IMR-90 (cell line): ENCODE data around the gene SPRYD7. TPM values are rescaled to one million over a fixed set of nuclear protein-coding genes. Genes with fewer than 3 reads are reported as not detected.

Experiments used
- ATAC-seq: fragments of 200-7000 bp; cut with Tn5 transposase; 2 replicates; pipeline ENCODE4 v1.9.1; 2020; ENCODE audit warnings: low read depth, mild to moderate bottlenecking, moderate library complexity
- BruUV-seq: library from RNA; stranded (reverse); fragments of 400-500 nt; replicated peaks from 2 replicates; lab custom pipeline; 2021; lab: Mats Ljungman, UMichigan
- CTCF ChIA-PET: fragments of 300-600 bp; formaldehyde crosslinking; extraction: SDS; loops from one replicate; lab custom pipeline; 2021; ENCODE audit warnings: antibody characterized with exemption; lab: Yijun Ruan, JAX
- POLR2A ChIA-PET: fragments of 300-600 bp; sonication (Branson Sonifier 250); formaldehyde crosslinking; loops from one replicate; lab custom pipeline; 2022; ENCODE audit warnings: antibody characterized with exemption; ENCODE audit not compliant: unreplicated experiment; lab: Charles Lee
- DNase-seq: peaks from one replicate; pipeline ENCODE4 v3.0.0; 2013
- H2AFZ ChIP-seq: replicated peaks from 2 replicates; pipeline ENCODE3; 2013; ENCODE audit warnings: low read length, mild to moderate bottlenecking; ENCODE audit not compliant: poor library complexity
- H2AK5ac ChIP-seq: 2 replicates; pipeline ENCODE4 v1.6.1; 2013; ENCODE audit warnings: low read depth, low read length, inconsistent platforms
- H2AK9ac ChIP-seq: replicated peaks from 2 replicates; pipeline ENCODE3; 2013; ENCODE audit warnings: mild to moderate bottlenecking, low read depth, low read length, moderate library complexity; ENCODE audit not compliant: poor library complexity
- H2BK120ac ChIP-seq: 2 replicates; pipeline ENCODE4 v1.6.1; 2013; ENCODE audit warnings: low read depth, low read length, inconsistent platforms
- H2BK15ac ChIP-seq: 3 replicates; pipeline ENCODE4 v1.6.1; 2013; ENCODE audit warnings: low read depth, low read length, inconsistent platforms
- H2BK20ac ChIP-seq: 2 replicates; pipeline ENCODE4 v1.6.1; 2013; ENCODE audit warnings: low read depth, mild to moderate bottlenecking, inconsistent platforms, low read length, moderate library complexity
- H2BK5ac ChIP-seq: 2 replicates; pipeline ENCODE4 v1.6.1; 2013; ENCODE audit warnings: mild to moderate bottlenecking, low read depth, low read length, inconsistent platforms; ENCODE audit not compliant: poor library complexity, severe bottlenecking
- H3K14ac ChIP-seq: replicated peaks from 2 replicates; pipeline ENCODE4 v1.6.1; 2013; ENCODE audit warnings: low read depth, low read length, inconsistent platforms
- H3K18ac ChIP-seq: 2 replicates; pipeline ENCODE4 v1.6.1; 2013; ENCODE audit warnings: low read depth, low read length, control low read depth
- H3K23ac ChIP-seq: 2 replicates; pipeline ENCODE4 v1.6.1; 2013; ENCODE audit warnings: low read depth, low read length, inconsistent platforms
- H3K27ac ChIP-seq: 2 replicates; pipeline ENCODE4 v1.5.1; 2013; ENCODE audit warnings: mild to moderate bottlenecking, control low read depth, low read length; ENCODE audit not compliant: insufficient read depth
- H3K27me3 ChIP-seq: 2 replicates; pipeline ENCODE4 v1.6.1; 2013; ENCODE audit warnings: low read length; ENCODE audit not compliant: control insufficient read depth, insufficient read depth
- H3K36me3 ChIP-seq: 2 replicates; pipeline ENCODE4 v1.6.1; 2013; ENCODE audit warnings: low read length, mixed read lengths; ENCODE audit not compliant: control insufficient read depth, insufficient read depth
- H3K4ac ChIP-seq: 2 replicates; pipeline ENCODE4 v1.6.1; 2013; ENCODE audit warnings: low read depth, low read length, inconsistent platforms
- H3K4me1 ChIP-seq: 2 replicates; pipeline ENCODE4 v1.6.1; 2013; ENCODE audit warnings: low read length, mixed read lengths; ENCODE audit not compliant: control insufficient read depth, insufficient read depth
- H3K4me2 ChIP-seq: 2 replicates; pipeline ENCODE4 v1.6.1; 2013; ENCODE audit warnings: low read depth, mild to moderate bottlenecking, control low read depth, low read length, moderate library complexity
- H3K4me3 ChIP-seq: 2 replicates; pipeline ENCODE4 v1.5.1; 2013; ENCODE audit warnings: low read depth, mild to moderate bottlenecking, control low read depth, low read length, moderate library complexity; ENCODE audit not compliant: insufficient read depth
- H3K56ac ChIP-seq: 2 replicates; pipeline ENCODE4 v1.6.1; 2013; ENCODE audit warnings: low read length, inconsistent platforms; ENCODE audit not compliant: insufficient read depth; ENCODE audit errors: extremely low read depth
- H3K79me1 ChIP-seq, 2 experiments: 2 replicates each; pipeline ENCODE4 v1.6.1; 2013; ENCODE audit warnings: low read length in 2 of 2, inconsistent platforms in 1 of 2, low read depth in 1 of 2
- H3K9ac ChIP-seq: 2 replicates; pipeline ENCODE4 v1.6.1; 2013; ENCODE audit warnings: low read depth, low read length, control low read depth
- H3K9me1 ChIP-seq: 2 replicates; pipeline ENCODE4 v1.6.1; 2013; ENCODE audit warnings: low read length, inconsistent platforms; ENCODE audit not compliant: insufficient read depth
- H3K9me3 ChIP-seq: 2 replicates; pipeline ENCODE4 v1.6.1; 2013; ENCODE audit warnings: low read length; ENCODE audit not compliant: control insufficient read depth, insufficient read depth
- H4K20me1 ChIP-seq: 2 replicates; pipeline ENCODE4 v1.6.1; 2013; ENCODE audit warnings: low read length, inconsistent platforms; ENCODE audit not compliant: insufficient read depth
- H4K5ac ChIP-seq: 2 replicates; pipeline ENCODE4 v1.6.1; 2013; ENCODE audit warnings: mild to moderate bottlenecking, low read depth, low read length, control low read depth
- H4K8ac ChIP-seq, 2 experiments: 2 replicates each; pipeline ENCODE4 v1.6.1; 2013; ENCODE audit warnings: low read depth in 2 of 2, low read length in 2 of 2, control low read depth in 1 of 2, inconsistent platforms in 1 of 2
- H4K91ac ChIP-seq: 2 replicates; pipeline ENCODE4 v1.6.1; 2013; ENCODE audit warnings: low read depth, low read length, inconsistent platforms; ENCODE audit not compliant: insufficient read depth
- BHLHE40 ChIP-seq: fragments of 150-350 bp; IDR thresholded peaks from 2 replicates; pipeline ENCODE4 v1.6.1; 2016; ENCODE audit warnings: mild to moderate bottlenecking, low read depth, low read length
- MAFK ChIP-seq: IDR thresholded peaks from 2 replicates; pipeline ENCODE4 v1.6.1; 2012; ENCODE audit warnings: low read depth, low read length, improper control_type of control experiment
- MAZ ChIP-seq: IDR thresholded peaks from 2 replicates; pipeline ENCODE4 v1.6.1; 2012; ENCODE audit warnings: low read depth, mild to moderate bottlenecking, low read length, improper control_type of control experiment, moderate library complexity, borderline replicate concordance
- RCOR1 ChIP-seq: IDR thresholded peaks from 2 replicates; pipeline ENCODE4 v1.6.1; 2012; ENCODE audit warnings: mild to moderate bottlenecking, low read length, improper control_type of control experiment; ENCODE audit not compliant: insufficient replicate concordance
- RFX5 ChIP-seq: IDR thresholded peaks from 2 replicates; pipeline ENCODE4 v1.8.0; 2012; ENCODE audit warnings: low read depth, mild to moderate bottlenecking, low read length, moderate library complexity
- WGBS, 2 experiments: methylation state at CpG; one replicate each; pipeline versions ENCODE4 v1.1.5 to v1.1.7; 2013; ENCODE audit warnings: missing lambda C conversion rate in 2 of 2; ENCODE audit not compliant: insufficient read length in 1 of 2; ENCODE audit errors: extremely low coverage in 2 of 2; 5-methylcytosine and 5-hydroxymethylcytosine counted together
- dilution Hi-C: fragments of 300-500 bp; cut with HindIII; formaldehyde crosslinking; loops from one replicate; pipeline ENCODE4 v1.14.3; 2018; ENCODE audit warnings: low sequenced_read_pairs; ENCODE audit not compliant: unreplicated experiment
- in situ Hi-C: fragments of 300-500 bp; cut with MboI; formaldehyde crosslinking; loops from 3 replicates; pipeline ENCODE4 v1.14.3; 2019; ENCODE audit warnings: low sequenced_read_pairs, inconsistent platforms, mixed read lengths
- intact Hi-C: fragments of 100-400 bp; cut with micrococcal nuclease; formaldehyde crosslinking; loops from 2 replicates; pipeline ENCODE4 v1.10.0; 2022
- polyA plus RNA-seq, 3 experiments: library from polyadenylated mRNA; depleted of rRNA; stranded (reverse); fragments of >200 nt; gene quantifications; 2 replicates each; pipeline ENCODE4 v1.2.3, GENCODE V29; 2012; ENCODE audit warnings: low replicate concordance in 1 of 3
- total RNA-seq: library from RNA; depleted of rRNA; stranded (reverse); fragments of >200 nt; gene quantifications from 2 replicates; pipeline ENCODE4 v1.2.3, GENCODE V29; 2012
- TF ChIP-seq, protein P1 (sequence below): conservative IDR thresholded peaks from 2 replicates; pipeline ENCODE4 v1.5.1; 2012; ENCODE audit warnings: mild to moderate bottlenecking, low read depth, low read length, improper control_type of control experiment

SPRYD7 gene
- total and polyA plus RNA-seq, 2 of the 4 experiments (the other 2 are of a cell fraction), result 5.6 to 20.2 TPM

- Histone ChIP-seq H3K18ac (no peak overlapping the region), H2BK15ac (no peak overlapping the region), H3K27ac (no peak overlapping the region), H3K27me3 (no peaks in the 10 kb centered on the region), H4K5ac (no peak overlapping the region), H3K14ac (no peak overlapping the region), H2AK5ac (no peak overlapping the region), H4K8ac (no peak overlapping the region), H4K20me1 (no peaks in the 10 kb centered on the region), H2BK120ac (no peak overlapping the region), H4K91ac (no peak overlapping the region), H3K4me2 (no peak overlapping the region), H3K4me3 (no peak overlapping the region), H2BK20ac (no peak overlapping the region), H3K79me1 (no peaks in the 10 kb centered on the region), H3K9ac (no peak overlapping the region), H3K9me1 (no peaks in the 10 kb centered on the region), H3K23ac (no peak overlapping the region), H2BK5ac (no peak overlapping the region), H3K56ac (no peak overlapping the region), H3K4me1 (no peaks in the 10 kb centered on the region), H2AFZ (no peak overlapping the region), H3K36me3 (0 out of 2 replicates have a peak, but pooled peaks cover 2% of the 10 kb centered on the region), H3K9me3 (peaks cover 5% of the 10 kb centered on the region; the same call in 1 of the 2 replicates), H2AK9ac (no peak overlapping the region), H3K4ac (no peak overlapping the region)
- BruUV-seq, result no TSS peak
- in situ Hi-C loops, result no loop called here
- no peak for TF ChIP-seq RCOR1
- TF ChIP-seq RFX5, result no peak
- TF ChIP-seq MAZ, result no peak
- no peak for TF ChIP-seq MAFK
- TF ChIP-seq BHLHE40, result no peak
- TF ChIP-seq, protein P1, sequence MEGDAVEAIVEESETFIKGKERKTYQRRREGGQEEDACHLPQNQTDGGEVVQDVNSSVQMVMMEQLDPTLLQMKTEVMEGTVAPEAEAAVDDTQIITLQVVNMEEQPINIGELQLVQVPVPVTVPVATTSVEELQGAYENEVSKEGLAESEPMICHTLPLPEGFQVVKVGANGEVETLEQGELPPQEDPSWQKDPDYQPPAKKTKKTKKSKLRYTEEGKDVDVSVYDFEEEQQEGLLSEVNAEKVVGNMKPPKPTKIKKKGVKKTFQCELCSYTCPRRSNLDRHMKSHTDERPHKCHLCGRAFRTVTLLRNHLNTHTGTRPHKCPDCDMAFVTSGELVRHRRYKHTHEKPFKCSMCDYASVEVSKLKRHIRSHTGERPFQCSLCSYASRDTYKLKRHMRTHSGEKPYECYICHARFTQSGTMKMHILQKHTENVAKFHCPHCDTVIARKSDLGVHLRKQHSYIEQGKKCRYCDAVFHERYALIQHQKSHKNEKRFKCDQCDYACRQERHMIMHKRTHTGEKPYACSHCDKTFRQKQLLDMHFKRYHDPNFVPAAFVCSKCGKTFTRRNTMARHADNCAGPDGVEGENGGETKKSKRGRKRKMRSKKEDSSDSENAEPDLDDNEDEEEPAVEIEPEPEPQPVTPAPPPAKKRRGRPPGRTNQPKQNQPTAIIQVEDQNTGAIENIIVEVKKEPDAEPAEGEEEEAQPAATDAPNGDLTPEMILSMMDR, result no peak
- intact Hi-C loops, result no loop called here
- no peak for DNase-seq
- no CpG with 5 or more reads among the region's 4 CpGs for WGBS, 2 experiments
- dilution Hi-C loops, result no loop called here
- ChIA-PET POLR2A (no interaction called here), CTCF (no interaction called here)
- no peak for ATAC-seq
Measured at GRCh38 chr13:49967456-49967855, 31.3 kb upstream of the SPRYD7 start.
